ENCODE measurements around the gene IL6ST. TPM values are rescaled to one million over a fixed set of nuclear protein-coding genes. Genes with fewer than 3 reads are reported as not detected.
"Not testable (repeated sequence)": the region's sequence is repeated elsewhere in the genome, so short reads cannot be mapped to it uniquely, and the experiment has no call there.

Gene IL6ST
- 37.7 TPM for total RNA-seq (ENCODE audit: unreplicated experiment)
- long read RNA-seq, full-length matches to known transcripts: 3 of 8 reads
- long read RNA-seq, partial matches to known transcripts: 0 of 8 reads
- long read RNA-seq, other reads (novel, unspliced or antisense): 5 of 8 reads

DNA sequence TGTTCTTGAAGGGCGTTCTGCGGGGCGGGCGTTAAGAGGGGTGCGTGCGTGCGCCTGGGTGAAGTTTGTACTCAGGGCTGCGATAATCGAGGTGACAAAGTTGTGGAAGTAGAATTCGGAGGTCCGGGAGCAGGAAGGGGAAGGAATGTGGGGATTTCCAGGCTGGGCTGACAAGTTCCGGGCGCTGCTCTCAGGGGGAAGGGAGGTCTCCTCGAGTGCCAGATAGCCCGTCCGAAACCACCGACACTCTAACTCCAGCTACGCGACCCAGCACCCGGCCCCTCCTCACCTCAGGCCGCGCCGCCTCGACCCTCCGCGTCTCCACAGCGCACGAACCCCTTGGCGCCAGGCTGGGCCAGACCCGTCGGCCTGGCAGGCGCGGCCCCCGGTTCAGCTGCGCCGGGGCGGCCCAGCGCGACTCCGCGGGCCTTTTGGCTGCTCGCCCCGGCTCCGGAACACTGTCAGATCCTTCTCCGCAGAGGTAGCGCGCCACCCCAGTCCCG lies at the start of gene IL6ST:
Gene IL6ST, minus strand, starts transcription at position 469 of the 503 bp plus-strand sequence. CDS start 18,685 bp downstream, outside the sequence.
- peaks cover 2% of the 10 kb centered on the region for H3K4me1 Mint-ChIP-seq (ENCODE audit: low read depth, unreplicated experiment)
- H3K36me3 Mint-ChIP-seq (ENCODE audit: unreplicated experiment): no peaks in the 10 kb centered on the region
- peak within 1 kb of the TSS; percentile 53 for H3K27ac Mint-ChIP-seq (ENCODE audit: unreplicated experiment)
- H3K9me3 Mint-ChIP-seq (ENCODE audit: unreplicated experiment): peaks cover 5% of the 10 kb centered on the region
- peak within 1 kb of the TSS; percentile 95 for H3K4me3 Mint-ChIP-seq (ENCODE audit: unreplicated experiment)
- H3K27me3 Mint-ChIP-seq (ENCODE audit: unreplicated experiment): peaks cover 2% of the 10 kb centered on the region
- TF ChIP-seq, protein P1, sequence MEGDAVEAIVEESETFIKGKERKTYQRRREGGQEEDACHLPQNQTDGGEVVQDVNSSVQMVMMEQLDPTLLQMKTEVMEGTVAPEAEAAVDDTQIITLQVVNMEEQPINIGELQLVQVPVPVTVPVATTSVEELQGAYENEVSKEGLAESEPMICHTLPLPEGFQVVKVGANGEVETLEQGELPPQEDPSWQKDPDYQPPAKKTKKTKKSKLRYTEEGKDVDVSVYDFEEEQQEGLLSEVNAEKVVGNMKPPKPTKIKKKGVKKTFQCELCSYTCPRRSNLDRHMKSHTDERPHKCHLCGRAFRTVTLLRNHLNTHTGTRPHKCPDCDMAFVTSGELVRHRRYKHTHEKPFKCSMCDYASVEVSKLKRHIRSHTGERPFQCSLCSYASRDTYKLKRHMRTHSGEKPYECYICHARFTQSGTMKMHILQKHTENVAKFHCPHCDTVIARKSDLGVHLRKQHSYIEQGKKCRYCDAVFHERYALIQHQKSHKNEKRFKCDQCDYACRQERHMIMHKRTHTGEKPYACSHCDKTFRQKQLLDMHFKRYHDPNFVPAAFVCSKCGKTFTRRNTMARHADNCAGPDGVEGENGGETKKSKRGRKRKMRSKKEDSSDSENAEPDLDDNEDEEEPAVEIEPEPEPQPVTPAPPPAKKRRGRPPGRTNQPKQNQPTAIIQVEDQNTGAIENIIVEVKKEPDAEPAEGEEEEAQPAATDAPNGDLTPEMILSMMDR (IDR thresholded peaks at IDR 0.05; ENCODE audit: partially characterized antibody, unreplicated experiment): peak; percentile 13
- DNase-seq: no peak

DNA sequence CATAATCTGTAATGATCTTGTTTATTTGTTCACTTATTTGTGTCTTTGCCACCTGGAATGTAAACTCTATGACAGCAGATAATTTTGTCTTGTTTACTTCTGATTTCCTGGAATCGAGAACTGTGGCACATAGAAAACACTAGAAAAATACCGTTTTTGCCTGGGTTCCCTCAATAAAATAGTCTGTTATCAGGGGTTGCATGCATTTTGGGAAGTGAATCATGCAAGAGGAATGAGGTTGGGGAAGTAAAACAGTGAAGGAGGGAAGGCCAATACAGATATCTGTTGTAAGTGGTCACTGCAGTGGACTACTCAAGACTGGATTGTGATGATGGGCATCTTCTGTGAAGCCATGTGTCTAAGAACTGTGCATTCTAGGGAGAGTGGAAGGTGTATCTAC lies 45.2 kb upstream of the IL6ST start:
- H3K9me3 Mint-ChIP-seq (ENCODE audit: unreplicated experiment): peaks cover 10% of the 10 kb centered on the region
- H3K4me3 Mint-ChIP-seq (ENCODE audit: unreplicated experiment): no peak overlapping the region
- no peak for DNase-seq
- TF ChIP-seq, protein P1 (IDR thresholded peaks at IDR 0.05; ENCODE audit: partially characterized antibody, unreplicated experiment): no peak
- H3K27me3 Mint-ChIP-seq (ENCODE audit: unreplicated experiment): peaks cover 6% of the 10 kb centered on the region
- H3K27ac Mint-ChIP-seq (ENCODE audit: unreplicated experiment): no peak overlapping the region
- peaks cover 7% of the 10 kb centered on the region for H3K36me3 Mint-ChIP-seq (ENCODE audit: unreplicated experiment)
- H3K4me1 Mint-ChIP-seq (ENCODE audit: low read depth, unreplicated experiment): peaks cover 4% of the 10 kb centered on the region

DNA sequence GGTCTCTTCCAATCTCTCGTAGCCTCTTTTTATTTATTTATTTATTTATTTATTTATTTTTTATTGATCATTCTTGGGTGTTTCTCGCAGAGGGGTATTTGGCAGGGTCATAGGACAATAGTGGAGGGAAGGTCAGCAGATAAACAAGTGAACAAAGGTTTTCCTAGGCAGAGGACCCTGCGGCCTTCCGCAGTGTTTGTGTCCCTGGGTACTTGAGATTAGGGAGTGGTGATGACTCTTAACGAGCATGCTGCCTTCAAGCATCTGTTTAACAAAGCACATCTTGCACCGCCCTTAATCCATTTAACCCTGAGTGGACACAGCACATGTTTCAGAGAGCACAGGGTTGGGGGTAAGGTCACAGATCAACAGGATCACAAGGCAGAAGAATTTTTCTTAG lies 43.4 kb upstream of the IL6ST start:
- Mint-ChIP-seq H3K27ac (ENCODE audit: unreplicated experiment) (peak overlapping the region; percentile 97), H3K9me3 (ENCODE audit: unreplicated experiment) (peaks cover 10% of the 10 kb centered on the region)
- not testable (repeated sequence) for DNase-seq; H3K27me3 Mint-ChIP-seq (ENCODE audit: unreplicated experiment); H3K4me1 Mint-ChIP-seq (ENCODE audit: low read depth, unreplicated experiment); H3K36me3 Mint-ChIP-seq (ENCODE audit: unreplicated experiment); H3K4me3 Mint-ChIP-seq (ENCODE audit: unreplicated experiment)

DNA sequence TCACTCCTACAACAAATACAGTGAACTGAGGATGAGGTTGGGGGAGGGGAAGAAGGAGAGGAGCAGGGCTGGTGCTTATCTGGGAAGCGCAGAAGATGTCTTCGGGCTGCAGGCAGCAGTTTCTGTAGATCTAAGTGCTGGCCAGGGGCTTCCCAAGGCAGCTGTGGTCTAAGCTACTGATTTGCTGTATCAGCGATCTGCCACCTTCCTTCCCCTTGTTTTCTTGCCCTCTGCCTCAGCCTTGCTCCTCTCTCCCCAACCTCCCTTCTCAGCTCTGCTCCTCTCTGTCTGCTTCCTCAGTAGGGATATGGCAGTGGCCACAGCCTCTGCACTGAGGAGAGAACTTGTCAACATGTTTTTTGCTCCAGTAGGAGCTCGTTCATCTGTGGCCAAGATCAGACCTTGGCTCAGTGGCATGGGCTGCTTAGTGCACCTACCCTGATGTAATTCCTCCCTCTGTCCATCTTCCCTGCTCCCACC lies 42.8 kb upstream of the IL6ST start:
- Mint-ChIP-seq H3K27me3 (ENCODE audit: unreplicated experiment) (peaks cover 6% of the 10 kb centered on the region), H3K9me3 (ENCODE audit: unreplicated experiment) (peaks cover 10% of the 10 kb centered on the region), H3K36me3 (ENCODE audit: unreplicated experiment) (peaks cover 7% of the 10 kb centered on the region), H3K4me3 (ENCODE audit: unreplicated experiment) (no peak overlapping the region), H3K4me1 (ENCODE audit: low read depth, unreplicated experiment) (peaks cover 4% of the 10 kb centered on the region), H3K27ac (ENCODE audit: unreplicated experiment) (peak overlapping the region; percentile 97)
- TF ChIP-seq, protein P1 (IDR thresholded peaks at IDR 0.05; ENCODE audit: partially characterized antibody, unreplicated experiment): no peak
- no peak for DNase-seq

DNA sequence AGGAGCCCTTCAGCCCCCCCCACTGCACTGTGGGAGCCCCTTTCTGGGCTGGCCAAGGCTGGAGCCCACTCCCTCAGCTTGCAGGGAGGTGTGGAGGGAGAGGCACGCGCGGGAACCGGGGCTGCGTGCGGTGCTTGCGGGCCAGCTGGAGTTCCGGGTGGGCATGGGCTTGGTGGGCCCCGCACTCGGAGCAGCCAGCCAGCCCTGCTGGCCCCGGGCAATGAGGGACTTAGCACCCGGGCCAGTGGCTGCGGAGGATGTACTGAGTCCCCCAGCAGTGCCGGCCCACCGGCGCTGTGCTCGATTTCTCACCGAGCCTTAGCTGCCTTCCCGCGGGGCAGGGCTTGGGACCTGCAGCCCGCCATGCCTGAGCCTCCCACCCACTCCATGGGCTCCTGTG lies 40.6 kb upstream of the IL6ST start:
- not testable (repeated sequence) for H3K4me3 Mint-ChIP-seq (ENCODE audit: unreplicated experiment); H3K27ac Mint-ChIP-seq (ENCODE audit: unreplicated experiment); H3K36me3 Mint-ChIP-seq (ENCODE audit: unreplicated experiment); H3K27me3 Mint-ChIP-seq (ENCODE audit: unreplicated experiment); H3K4me1 Mint-ChIP-seq (ENCODE audit: low read depth, unreplicated experiment); DNase-seq
- peaks cover 10% of the 10 kb centered on the region for H3K9me3 Mint-ChIP-seq (ENCODE audit: unreplicated experiment)

DNA sequence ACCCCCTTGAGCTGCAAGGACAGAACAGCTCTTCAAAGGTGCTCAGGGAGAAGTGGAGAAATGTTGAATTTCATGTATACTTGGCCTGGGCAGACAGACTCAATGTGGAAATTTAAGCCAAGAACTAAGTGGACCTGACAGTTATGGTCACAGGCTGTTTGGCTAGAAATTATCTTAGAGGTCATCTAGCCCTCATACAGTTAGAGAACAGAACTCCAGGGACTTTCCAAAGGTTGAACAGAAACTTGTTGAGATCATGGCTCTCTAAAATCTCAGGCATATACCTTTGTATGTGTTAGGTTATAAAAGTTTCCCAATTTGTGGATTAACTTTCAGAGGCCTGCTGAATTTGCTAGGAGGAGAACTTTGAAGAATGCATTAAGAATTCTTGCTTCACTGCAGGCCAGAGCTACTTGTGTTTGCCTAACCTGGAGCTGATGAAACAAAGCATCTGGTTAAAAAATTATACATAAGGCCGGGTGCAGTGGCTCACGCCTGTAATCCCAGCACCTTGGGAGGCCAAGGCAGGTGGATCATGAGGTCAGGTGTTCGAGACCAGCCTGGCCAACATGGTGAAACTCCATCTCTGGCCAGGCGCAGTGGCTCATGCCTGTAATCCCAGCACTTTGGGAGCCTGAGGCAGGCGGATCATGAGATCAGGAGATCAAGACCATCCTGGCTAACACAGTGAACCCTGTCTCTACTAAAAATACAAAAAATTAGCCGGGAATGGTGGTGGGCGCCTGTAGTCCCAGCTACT lies 35.3 kb upstream of the IL6ST start:
- not testable (repeated sequence) for H3K27ac Mint-ChIP-seq (ENCODE audit: unreplicated experiment); H3K9me3 Mint-ChIP-seq (ENCODE audit: unreplicated experiment); DNase-seq; H3K4me3 Mint-ChIP-seq (ENCODE audit: unreplicated experiment); H3K27me3 Mint-ChIP-seq (ENCODE audit: unreplicated experiment); H3K36me3 Mint-ChIP-seq (ENCODE audit: unreplicated experiment); H3K4me1 Mint-ChIP-seq (ENCODE audit: low read depth, unreplicated experiment)
